NCI-H526 treated with DMSO at 0.1 percent for 48 hours (cell line): ENCODE measurements around the gene GUCY1A1.

Experiments
- DNase-seq: peaks from one replicate; lab custom pipeline; 2025; lab: John Stamatoyannopoulos, UW

GUCY1A1 gene

GRCh38 chr4:155777971-155778735, 111.5 kb downstream of the GUCY1A1 start:
- DNase-seq = no peak

DNA sequence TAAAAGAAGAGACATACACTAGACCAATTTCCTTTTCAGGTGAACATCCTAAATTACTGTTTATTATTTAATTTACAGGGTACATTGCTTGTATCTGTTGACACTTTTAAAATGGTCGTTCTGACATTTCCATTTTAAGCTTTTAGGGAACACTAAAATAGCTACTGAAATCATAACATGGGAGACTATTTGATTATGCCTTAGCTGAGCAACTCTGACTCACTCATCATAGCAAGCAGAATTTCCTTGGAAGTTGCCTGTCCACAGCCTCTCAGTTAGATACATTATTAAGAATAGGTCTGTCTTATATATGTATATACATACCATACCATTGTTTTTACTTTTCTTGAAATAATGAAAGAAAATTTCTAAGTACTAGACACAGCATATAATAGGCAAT, 114.1 kb downstream of the GUCY1A1 start:
- DNase-seq = no peak

DNA sequence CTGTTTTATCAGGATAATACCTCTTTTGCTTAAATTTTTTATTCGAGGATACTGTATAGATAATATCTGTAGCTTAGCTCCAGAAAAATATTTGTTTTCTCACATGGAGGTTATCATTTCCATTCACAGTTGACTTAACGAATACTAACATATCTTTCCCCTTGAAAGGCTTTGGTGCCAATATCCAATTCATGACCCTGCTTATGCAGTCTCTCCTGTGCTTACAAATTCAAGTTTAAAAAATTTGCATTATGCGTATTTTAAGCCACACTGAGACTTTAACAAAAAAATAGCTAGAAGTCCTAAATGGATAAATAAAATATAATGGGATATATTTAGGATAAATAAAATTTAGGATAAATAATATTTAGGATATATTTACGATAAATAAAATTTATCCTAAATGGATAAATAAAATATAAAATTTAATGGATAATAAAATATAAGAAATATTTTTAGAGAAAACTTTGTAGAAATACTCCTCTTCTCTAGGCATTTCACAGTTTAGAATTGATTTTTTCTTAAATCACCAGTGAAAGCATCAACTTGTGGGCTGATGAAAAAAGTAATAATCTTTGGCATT, 114.7 kb downstream of the GUCY1A1 start:
- DNase-seq = no peak
